GM23248 (cell line): Measurements from ENCODE around the gene C3orf18.

Experiments
- EZH2 ChIP-seq: fragments of 200-600 bp; sonication (generic); IDR thresholded peaks from 2 replicates; pipeline ENCODE4 v1.6.1; 2018; ENCODE audit warnings: antibody characterized with exemption, mild to moderate bottlenecking; ENCODE audit not compliant: insufficient read depth, poor library complexity, severe bottlenecking
- EZH2phosphoT487 ChIP-seq: fragments of 200-600 bp; sonication (generic); IDR thresholded peaks from 2 replicates; pipeline ENCODE4 v1.6.1; 2018; ENCODE audit warnings: antibody characterized with exemption, moderate library complexity, mild to moderate bottlenecking, low read depth; ENCODE audit not compliant: insufficient read depth

DNA sequence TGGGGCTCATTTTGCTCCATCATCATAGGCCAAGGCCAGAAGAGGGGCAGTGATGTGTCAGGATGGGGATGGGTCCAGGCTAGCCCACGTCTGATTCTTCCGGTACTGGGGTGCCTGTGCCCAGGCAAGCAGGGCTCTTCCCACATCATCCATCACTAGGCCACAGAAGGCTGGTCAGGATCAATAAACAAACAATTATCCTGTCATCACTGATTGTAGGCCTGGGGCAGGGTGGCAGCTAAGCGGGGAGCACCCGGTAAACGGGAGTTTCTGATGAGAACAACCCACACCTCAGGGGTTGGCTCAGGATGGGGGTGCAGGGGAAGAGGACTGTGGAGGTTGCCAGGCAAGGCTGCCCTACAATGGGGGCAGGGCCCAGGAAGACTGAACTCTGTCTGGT, 46.0 kb downstream of the C3orf18 start:
- TF ChIP-seq EZH2 = no peak
- TF ChIP-seq EZH2phosphoT487 = no peak
